Measurements from ENCODE around the gene ADGRD1. TPM values are rescaled to one million over a fixed set of nuclear protein-coding genes. Genes with fewer than 3 reads are reported as not detected.

Gene ADGRD1
- total RNA-seq, 2 experiments from 2014 or later = 0.64 to 1.0 TPM

DNA sequence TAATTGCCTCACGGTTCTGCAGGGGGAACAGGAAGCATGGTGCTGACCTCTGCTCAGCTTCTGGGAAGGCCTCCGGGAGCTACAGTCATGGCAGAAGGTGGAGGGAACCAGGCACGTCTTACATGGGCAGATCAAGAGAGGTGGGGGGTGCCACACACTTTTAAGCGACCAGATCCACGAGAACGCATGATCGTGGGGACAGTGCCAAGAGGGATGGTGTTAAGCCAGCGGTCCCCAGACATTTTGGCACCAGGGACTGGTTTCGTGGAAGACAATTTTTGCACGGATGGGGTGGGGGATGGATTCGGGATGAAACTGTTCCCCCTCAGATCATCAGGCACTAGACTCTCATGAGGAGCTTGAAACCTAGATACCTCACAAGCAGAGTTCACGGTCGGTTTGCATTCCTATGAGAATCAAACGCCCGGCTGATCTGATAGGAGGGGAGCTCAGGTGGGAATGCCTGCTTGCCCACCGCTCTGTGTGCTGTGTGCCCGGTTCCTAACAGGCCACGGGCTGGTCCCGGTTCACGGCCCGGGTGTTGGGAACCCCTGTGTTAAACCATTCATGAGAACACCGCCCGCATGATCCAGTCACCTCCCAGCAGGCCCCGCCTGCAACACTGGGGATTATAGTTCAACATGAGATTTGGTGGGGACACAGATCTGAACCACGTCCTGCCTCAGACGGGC, 96.9 kb downstream of the ADGRD1 start:
- Mint-ChIP-seq H3K9me3 (no peaks in the 10 kb centered on the region), H3K4me1 (ENCODE audit: low read depth) (no peaks in the 10 kb centered on the region), H3K4me3 (no peak overlapping the region), H3K36me3 (no peaks in the 10 kb centered on the region), H3K27ac (no peak overlapping the region), H3K27me3 (peaks cover 9% of the 10 kb centered on the region)
- CTCF ChIA-PET = no interaction called here
- POLR2A ChIA-PET = no interaction called here
- intact Hi-C loops (cut with micrococcal nuclease) = no loop called here
- DNase-seq = no peak

DNA sequence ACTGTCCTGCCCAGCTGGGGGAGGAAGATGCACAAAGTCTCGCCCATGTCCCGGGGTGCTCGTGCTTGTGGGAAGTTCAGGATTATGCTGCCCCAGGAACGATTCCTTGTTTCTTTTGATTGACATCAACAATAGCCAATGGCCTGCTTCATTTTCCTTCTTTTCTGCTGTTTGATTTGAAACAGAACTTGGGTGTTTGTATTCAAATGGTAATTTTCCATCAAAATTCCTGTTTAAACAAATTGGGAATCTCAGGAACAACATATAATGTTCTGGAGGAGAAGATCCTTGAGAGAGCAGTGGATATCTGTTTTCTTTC, 97.4 kb downstream of the ADGRD1 start:
- ChIA-PET POLR2A (no interaction called here), CTCF (no interaction called here)
- no peaks in the 10 kb centered on the region for H3K4me1 Mint-ChIP-seq (ENCODE audit: low read depth)
- H3K27me3 Mint-ChIP-seq = peaks cover 9% of the 10 kb centered on the region
- no peaks in the 10 kb centered on the region for H3K9me3 Mint-ChIP-seq
- intact Hi-C loops (cut with micrococcal nuclease) = no loop called here
- H3K27ac Mint-ChIP-seq = no peak overlapping the region
- no peak overlapping the region for H3K4me3 Mint-ChIP-seq
- H3K36me3 Mint-ChIP-seq = no peaks in the 10 kb centered on the region
- no peak for DNase-seq

DNA sequence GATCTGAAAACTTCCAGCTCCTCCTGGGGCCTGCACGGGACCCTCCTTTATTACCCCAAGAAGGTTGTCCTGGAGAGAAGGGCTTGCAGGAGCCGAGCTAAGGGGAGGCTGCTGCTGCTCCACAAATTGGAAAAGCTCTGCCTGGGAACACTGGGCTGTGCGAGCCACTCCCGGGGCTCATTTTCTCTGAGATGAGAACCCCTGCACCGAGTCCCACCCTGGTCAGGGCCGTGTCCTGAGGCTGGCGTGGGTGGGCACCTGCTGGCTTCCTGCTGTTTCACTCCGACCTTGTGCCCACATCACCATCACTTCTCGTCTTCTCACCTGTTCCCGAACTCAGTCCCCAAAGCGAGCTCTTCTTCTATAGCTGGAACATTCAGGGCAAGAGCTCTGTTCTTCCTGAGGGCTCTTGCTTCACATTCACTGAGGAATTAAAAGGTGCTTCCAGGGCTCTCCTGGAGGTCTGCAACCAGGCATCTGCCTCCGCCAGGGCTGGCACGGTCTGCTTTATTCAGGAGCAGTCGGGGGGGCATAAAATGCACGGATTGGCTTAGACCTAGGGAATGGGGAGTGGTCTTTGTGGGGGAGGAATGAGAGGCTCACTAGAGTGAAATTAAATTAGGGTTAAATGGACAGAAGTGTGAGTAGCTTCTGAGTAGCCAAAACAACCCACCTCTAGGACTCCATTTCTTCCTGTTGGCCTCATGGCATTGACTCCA, 98.5 kb downstream of the ADGRD1 start:
- Mint-ChIP-seq H3K27me3 (peaks cover 13% of the 10 kb centered on the region), H3K4me3 (no peak overlapping the region), H3K36me3 (no peaks in the 10 kb centered on the region), H3K27ac (no peak overlapping the region), H3K9me3 (no peaks in the 10 kb centered on the region), H3K4me1 (ENCODE audit: low read depth) (no peaks in the 10 kb centered on the region)
- intact Hi-C loops (cut with micrococcal nuclease) = no loop called here
- ChIA-PET CTCF (no interaction called here), POLR2A (no interaction called here)
- DNase-seq = no peak

DNA sequence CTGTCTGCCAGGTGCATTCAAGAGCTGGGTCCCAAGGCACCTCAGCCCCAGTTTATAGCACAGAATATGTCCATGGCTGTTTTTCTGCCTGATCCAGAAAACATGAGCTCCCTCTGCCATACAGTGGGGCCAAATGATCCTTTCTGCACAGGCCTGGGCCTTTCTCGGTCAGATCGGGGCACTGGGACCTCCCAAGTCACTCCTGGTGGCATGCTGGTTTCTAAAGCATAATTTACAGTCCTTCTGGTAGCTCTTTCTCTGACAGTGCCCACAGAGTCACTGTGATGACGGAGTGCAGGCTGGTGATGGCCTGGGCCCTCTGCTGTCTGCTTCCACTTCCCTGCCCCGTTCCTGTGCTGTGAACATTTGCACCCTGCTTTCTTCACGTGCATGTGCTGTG, 99.2 kb downstream of the ADGRD1 start:
- CTCF ChIA-PET = no interaction called here
- Mint-ChIP-seq H3K4me3 (no peak overlapping the region), H3K27ac (no peak overlapping the region), H3K4me1 (ENCODE audit: low read depth) (no peaks in the 10 kb centered on the region), H3K27me3 (peaks cover 15% of the 10 kb centered on the region), H3K9me3 (no peaks in the 10 kb centered on the region), H3K36me3 (no peaks in the 10 kb centered on the region)
- no peak for DNase-seq
- intact Hi-C loops (cut with micrococcal nuclease) = no loop called here
- POLR2A ChIA-PET = no interaction called here

DNA sequence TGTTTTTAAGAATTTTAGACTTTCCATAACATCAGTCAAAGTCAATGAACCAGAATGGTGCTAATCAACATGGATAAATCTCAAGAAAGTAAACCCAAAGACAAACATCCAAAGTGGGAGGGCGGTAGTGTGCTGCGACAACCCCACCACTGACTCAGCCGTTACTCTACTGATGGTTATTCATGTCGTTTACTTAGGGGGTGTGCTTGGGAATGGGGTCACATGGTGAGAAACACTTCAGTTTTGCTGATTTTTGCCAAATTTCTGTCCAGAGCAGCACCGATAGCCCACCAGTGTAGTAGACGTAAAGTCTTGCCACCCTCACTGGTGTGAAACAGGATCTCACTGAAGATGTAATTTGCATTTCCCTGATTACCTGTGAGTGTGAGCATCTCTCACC, 99.9 kb downstream of the ADGRD1 start:
- Mint-ChIP-seq H3K27me3 (peaks cover 16% of the 10 kb centered on the region), H3K27ac (no peak overlapping the region), H3K9me3 (no peaks in the 10 kb centered on the region), H3K4me3 (no peak overlapping the region), H3K36me3 (no peaks in the 10 kb centered on the region), H3K4me1 (ENCODE audit: low read depth) (no peaks in the 10 kb centered on the region)
- no peak for DNase-seq
- CTCF ChIA-PET = no interaction called here
- POLR2A ChIA-PET = no interaction called here
- intact Hi-C loops (cut with micrococcal nuclease) = no loop called here

DNA sequence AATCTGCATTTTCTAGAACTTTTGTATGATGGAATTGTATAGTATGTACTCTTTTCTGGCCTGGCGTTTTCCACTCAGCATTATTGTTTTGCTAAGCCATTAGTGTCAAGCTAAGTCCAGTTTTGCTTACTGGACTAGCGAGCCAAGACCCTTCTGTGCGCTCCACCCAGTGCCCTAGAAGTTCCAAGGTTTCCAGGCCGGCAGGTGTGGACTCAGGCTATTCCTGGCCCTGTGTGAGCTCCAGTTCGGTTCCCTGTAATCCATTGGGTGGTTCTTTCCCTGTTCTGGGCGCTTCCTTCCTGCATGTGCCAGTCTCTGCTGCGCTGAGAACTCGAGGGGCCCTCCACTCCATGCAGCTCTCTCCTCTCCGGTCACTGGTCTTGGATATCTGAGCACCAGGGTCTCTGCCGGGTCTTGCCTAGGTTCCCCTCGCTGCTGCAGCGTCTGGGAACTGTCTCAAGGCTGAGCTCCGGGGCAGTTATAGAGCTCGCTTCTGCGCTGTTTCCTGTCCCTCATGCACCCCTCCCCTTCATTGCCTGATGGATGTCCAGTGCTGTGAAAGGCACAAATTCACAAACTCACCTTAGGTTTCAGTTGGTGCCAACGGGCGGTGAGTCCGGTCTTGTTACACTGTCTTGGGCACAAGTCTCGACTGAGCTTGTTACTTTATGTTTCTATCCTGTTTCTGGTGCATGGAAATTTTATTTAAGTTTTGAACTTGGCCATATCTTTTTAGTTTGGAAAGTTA, 100.8 kb downstream of the ADGRD1 start:
- H3K9me3 Mint-ChIP-seq = no peaks in the 10 kb centered on the region
- CTCF ChIA-PET = no interaction called here
- POLR2A ChIA-PET = no interaction called here

DNA sequence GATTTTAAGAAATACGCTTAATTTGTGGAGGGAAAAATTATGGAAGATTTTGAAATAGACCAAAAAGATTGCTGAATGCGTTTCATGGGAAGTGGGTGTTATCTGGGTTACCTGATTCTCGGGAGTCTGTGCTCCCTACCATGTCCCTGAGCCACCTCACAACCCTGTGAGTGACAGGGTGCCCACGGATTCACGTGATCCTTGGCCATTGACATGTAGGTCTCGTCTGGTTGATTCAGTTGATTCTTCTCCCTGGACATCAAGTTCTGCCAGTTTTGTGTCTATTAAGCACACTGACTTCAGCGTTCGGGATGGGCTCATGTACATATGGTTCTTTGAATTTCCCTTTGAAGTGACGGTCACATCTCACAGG, 101.4 kb downstream of the ADGRD1 start:
- intact Hi-C loops (cut with micrococcal nuclease) = no loop called here
- Mint-ChIP-seq H3K27ac (no peak overlapping the region), H3K9me3 (no peaks in the 10 kb centered on the region), H3K4me3 (no peak overlapping the region), H3K27me3 (peaks cover 16% of the 10 kb centered on the region), H3K4me1 (ENCODE audit: low read depth) (no peaks in the 10 kb centered on the region), H3K36me3 (no peaks in the 10 kb centered on the region)
- DNase-seq = no peak
- ChIA-PET POLR2A (no interaction called here), CTCF (no interaction called here)

More for the DNA sequence above, 100.8 kb downstream of the ADGRD1 start:
- H3K27ac Mint-ChIP-seq = no peak overlapping the region
- no peaks in the 10 kb centered on the region for H3K36me3 Mint-ChIP-seq
- intact Hi-C loops (cut with micrococcal nuclease) = no loop called here
- no peak overlapping the region for H3K4me3 Mint-ChIP-seq
- H3K4me1 Mint-ChIP-seq (ENCODE audit: low read depth) = no peaks in the 10 kb centered on the region
- H3K27me3 Mint-ChIP-seq = peaks cover 16% of the 10 kb centered on the region
- no peak for DNase-seq

DNA sequence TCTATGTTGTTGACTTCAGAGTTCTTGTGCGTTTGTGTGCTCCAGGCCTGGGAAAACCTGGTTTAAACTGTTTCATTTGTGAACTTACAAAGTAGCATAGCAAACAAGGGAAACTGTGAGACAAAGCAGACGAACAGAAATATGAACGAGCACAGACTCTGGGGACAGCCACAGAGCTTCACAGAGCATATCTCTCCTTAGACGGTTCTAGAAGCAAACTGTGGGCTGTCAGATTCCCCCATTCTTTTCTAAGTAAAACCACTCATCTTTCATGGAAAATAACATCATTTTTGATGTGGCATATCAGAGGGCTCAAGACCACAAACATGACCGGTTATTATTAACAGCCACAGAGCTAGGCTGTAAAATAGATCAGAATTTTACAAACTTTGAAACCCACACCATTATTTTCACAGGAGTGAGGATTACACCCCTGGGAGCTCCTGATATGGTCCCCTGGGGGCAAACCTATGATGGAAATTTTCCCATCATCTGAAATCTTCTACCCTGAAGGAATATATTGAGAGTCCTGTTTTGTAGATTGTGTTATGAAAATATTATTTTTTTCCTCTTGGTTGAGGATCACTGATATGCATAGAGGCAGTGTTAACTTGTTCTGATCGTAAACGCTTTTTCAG, 102.0 kb downstream of the ADGRD1 start:
- CTCF ChIA-PET = no interaction called here
- intact Hi-C loops (cut with micrococcal nuclease) = no loop called here
- no peaks in the 10 kb centered on the region for H3K4me1 Mint-ChIP-seq (ENCODE audit: low read depth)
- no peak overlapping the region for H3K27ac Mint-ChIP-seq
- DNase-seq = no peak
- H3K27me3 Mint-ChIP-seq = peaks cover 16% of the 10 kb centered on the region
- no peaks in the 10 kb centered on the region for H3K9me3 Mint-ChIP-seq
- POLR2A ChIA-PET = no interaction called here
- no peak overlapping the region for H3K4me3 Mint-ChIP-seq
- H3K36me3 Mint-ChIP-seq = no peaks in the 10 kb centered on the region

DNA sequence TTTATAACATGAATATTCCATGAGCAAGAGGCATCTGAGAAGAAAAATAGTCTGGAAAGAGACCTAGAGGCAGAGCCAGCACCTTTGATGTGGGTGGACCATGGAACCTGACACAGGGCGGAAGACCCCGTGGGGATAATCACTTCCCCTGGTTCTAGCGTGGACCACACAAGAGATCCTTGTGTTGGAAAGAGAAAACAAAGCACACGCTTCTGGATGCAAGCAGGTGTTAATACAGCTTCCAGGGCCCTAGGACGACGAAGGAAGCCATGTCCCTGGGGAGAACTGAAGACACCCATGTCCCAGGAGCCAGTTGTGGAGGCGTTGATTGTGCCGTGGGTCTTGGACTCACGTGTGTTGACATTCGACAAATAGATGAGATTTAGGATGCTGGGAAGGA, 102.9 kb downstream of the ADGRD1 start:
- no peaks in the 10 kb centered on the region for H3K9me3 Mint-ChIP-seq
- no peaks in the 10 kb centered on the region for H3K36me3 Mint-ChIP-seq
- no peak overlapping the region for H3K4me3 Mint-ChIP-seq
- H3K27me3 Mint-ChIP-seq = peaks cover 16% of the 10 kb centered on the region
- CTCF ChIA-PET = no interaction called here
- no peak overlapping the region for H3K27ac Mint-ChIP-seq
- intact Hi-C loops (cut with micrococcal nuclease) = no loop called here
- DNase-seq = no peak
- no peaks in the 10 kb centered on the region for H3K4me1 Mint-ChIP-seq (ENCODE audit: low read depth)
- POLR2A ChIA-PET = no interaction called here

DNA sequence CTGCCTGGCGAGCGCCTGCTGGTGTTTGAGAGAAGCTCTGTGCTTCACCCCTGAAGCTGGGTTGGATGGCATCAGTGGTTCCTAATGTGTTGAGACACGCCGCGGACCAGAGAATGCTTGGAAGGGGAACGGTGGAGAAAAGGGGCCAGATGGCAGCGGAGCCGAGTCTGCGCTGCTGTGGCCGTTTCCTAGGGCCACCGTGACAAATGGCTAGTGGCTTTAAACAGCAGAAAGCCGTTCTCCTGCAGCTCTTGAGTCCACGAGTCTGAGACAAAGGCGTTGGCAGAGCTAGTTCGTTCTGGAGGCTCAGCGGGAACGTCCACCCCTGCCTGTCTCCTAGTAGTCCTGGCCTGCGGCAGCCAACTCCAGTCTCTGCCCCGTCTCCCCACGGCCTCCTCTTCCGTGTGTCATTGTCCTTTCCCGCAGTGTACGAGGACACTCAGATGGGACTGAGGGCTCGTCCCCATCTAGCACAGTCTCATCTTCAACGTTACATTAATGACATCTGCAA, 103.6 kb downstream of the ADGRD1 start:
- DNase-seq = no peak
- ChIA-PET CTCF (no interaction called here), POLR2A (no interaction called here)
- H3K27ac Mint-ChIP-seq = no peak overlapping the region
- H3K27me3 Mint-ChIP-seq = peaks cover 16% of the 10 kb centered on the region
- no peaks in the 10 kb centered on the region for H3K9me3 Mint-ChIP-seq
- H3K4me3 Mint-ChIP-seq = no peak overlapping the region
- intact Hi-C loops (cut with micrococcal nuclease) = no loop called here
- no peaks in the 10 kb centered on the region for H3K36me3 Mint-ChIP-seq
- H3K4me1 Mint-ChIP-seq (ENCODE audit: low read depth) = no peaks in the 10 kb centered on the region

DNA sequence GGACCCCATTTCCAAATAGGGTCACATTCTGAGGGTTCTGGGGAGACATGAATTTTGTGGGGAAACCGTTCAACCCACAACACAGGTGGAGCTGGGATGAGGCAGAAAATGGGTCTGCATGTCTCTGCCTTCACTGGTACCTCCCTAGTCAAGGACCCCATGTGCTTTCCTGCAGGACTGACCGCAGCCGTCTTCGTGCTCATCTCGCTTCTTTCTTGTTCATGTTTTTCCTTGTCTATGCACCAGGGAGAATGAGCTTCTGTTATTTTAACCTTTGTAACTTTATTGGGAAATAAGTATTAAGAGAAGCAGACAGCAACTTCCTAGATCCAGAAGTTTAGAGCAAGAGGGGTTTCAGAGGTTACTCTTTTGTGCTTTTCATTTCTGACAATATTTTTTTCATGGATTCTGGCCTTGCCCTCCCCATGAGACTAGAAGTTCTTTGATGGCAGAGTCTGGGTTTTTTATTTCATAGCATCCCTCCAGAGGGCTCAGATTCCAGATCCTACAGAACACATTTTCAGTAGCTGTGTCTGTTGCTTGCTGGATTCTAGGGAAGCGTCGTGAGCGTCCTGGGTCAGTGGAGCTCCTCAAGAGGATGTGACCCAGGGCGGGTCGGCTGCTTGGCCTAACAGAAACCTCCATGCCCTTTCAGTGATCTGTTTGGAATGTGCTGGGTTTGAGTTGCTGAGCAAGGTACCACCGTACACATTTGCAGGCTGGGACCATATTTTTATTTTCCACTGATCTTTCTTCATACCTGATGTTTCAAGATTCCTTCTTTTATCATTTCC, 104.2 kb downstream of the ADGRD1 start:
- H3K27ac Mint-ChIP-seq = no peak overlapping the region
- CTCF ChIA-PET = no interaction called here

DNA sequence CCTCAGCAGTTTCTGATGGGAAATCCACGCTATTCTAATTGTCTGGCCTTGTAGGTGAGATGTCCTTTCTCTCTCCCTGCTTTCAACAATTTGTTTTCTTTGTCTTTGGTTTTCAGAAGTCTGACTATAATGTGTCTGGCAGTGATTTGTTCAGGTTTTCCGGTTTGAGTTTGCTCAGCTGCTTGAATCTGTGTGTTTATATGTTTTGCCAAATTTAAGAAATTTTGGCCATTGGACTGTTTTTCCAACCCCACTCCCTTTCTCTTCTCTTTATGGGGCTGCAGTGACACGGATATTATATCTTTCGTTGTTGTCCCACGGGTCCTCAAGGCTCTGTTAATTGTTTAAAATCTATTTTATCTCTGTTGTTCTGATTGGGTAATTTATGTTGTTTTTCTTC, 105.0 kb downstream of the ADGRD1 start:
- no peaks in the 10 kb centered on the region for H3K36me3 Mint-ChIP-seq

More for the DNA sequence above, 104.2 kb downstream of the ADGRD1 start:
- intact Hi-C loops (cut with micrococcal nuclease) = no loop called here
- peak; percentile 3 for DNase-seq
- Mint-ChIP-seq H3K4me1 (ENCODE audit: low read depth) (no peaks in the 10 kb centered on the region), H3K36me3 (no peaks in the 10 kb centered on the region), H3K27me3 (peaks cover 16% of the 10 kb centered on the region), H3K9me3 (no peaks in the 10 kb centered on the region), H3K4me3 (no peak overlapping the region)
- POLR2A ChIA-PET = no interaction called here

More for the DNA sequence above, 105.0 kb downstream of the ADGRD1 start:
- DNase-seq = no peak
- Mint-ChIP-seq H3K9me3 (no peaks in the 10 kb centered on the region), H3K27me3 (peaks cover 21% of the 10 kb centered on the region), H3K4me3 (no peak overlapping the region), H3K27ac (no peak overlapping the region), H3K4me1 (ENCODE audit: low read depth) (no peaks in the 10 kb centered on the region)
- ChIA-PET CTCF (no interaction called here), POLR2A (no interaction called here)
- intact Hi-C loops (cut with micrococcal nuclease) = no loop called here
